MCF 10A (cell line): ENCODE data around the gene CDK16. TPM values are rescaled to one million over a fixed set of nuclear protein-coding genes. Genes with fewer than 3 reads are reported as not detected.

Experiments
- BruUV-seq: library from RNA; stranded (reverse); fragments of 400-500 nt; replicated peaks from 2 replicates; lab custom pipeline; 2021; lab: Mats Ljungman, UMichigan
- CTCF ChIA-PET: fragments of 300-600 bp; sonication (Branson Sonifier 250); formaldehyde crosslinking; extraction: SDS; loops from one replicate; lab custom pipeline; 2021; ENCODE audit warnings: antibody characterized with exemption, inconsistent platforms; lab: Yijun Ruan, JAX
- POLR2A ChIA-PET: fragments of 300-600, 350-650 bp; sonication (Branson Sonifier 250); formaldehyde crosslinking; extraction: SDS; loops from one replicate; lab custom pipeline; 2020; ENCODE audit warnings: antibody characterized with exemption, inconsistent platforms; lab: Yijun Ruan, JAX
- DNase-seq: peaks from one replicate; pipeline ENCODE4 v3.0.0-alpha.2; 2018; ENCODE audit not compliant: unreplicated experiment
- H3K27ac Mint-ChIP-seq: one replicate; pipeline ENCODE4 v1.8.0; 2022; ENCODE audit warnings: mild to moderate bottlenecking, low read depth, mixed read lengths; ENCODE audit not compliant: unreplicated experiment
- H3K27me3 Mint-ChIP-seq: one replicate; pipeline ENCODE4 v1.8.0; 2022; ENCODE audit warnings: mixed read lengths; ENCODE audit not compliant: insufficient read depth, unreplicated experiment
- H3K36me3 Mint-ChIP-seq: one replicate; pipeline ENCODE4 v1.8.0; 2022; ENCODE audit warnings: mild to moderate bottlenecking, moderate library complexity, mixed read lengths; ENCODE audit not compliant: insufficient read depth, unreplicated experiment
- H3K4me1 Mint-ChIP-seq: one replicate; pipeline ENCODE4 v1.8.0; 2022; ENCODE audit warnings: mixed read lengths; ENCODE audit not compliant: insufficient read depth, unreplicated experiment
- H3K4me3 Mint-ChIP-seq: one replicate; pipeline ENCODE4 v1.8.0; 2022; ENCODE audit warnings: mild to moderate bottlenecking, moderate library complexity, mixed read lengths; ENCODE audit not compliant: unreplicated experiment
- H3K9me3 Mint-ChIP-seq: one replicate; pipeline ENCODE4 v1.8.0; 2022; ENCODE audit warnings: mixed read lengths; ENCODE audit not compliant: unreplicated experiment
- intact Hi-C: fragments of 100-400 bp; cut with micrococcal nuclease; formaldehyde crosslinking; loops from 2 replicates; pipeline ENCODE4 v1.14.1; 2022
- total RNA-seq: library from RNA; stranded (reverse); gene quantifications from 2 replicates; pipeline ENCODE4 v1.2.3, GENCODE V29; 2022
- TF ChIP-seq, protein P1 (sequence below): fragments of 200-600 bp; IDR thresholded peaks from one replicate; pipeline ENCODE4 v1.8.0; 2022; ENCODE audit warnings: antibody characterized with exemption, mild to moderate bottlenecking; ENCODE audit not compliant: unreplicated experiment

Gene CDK16
- total RNA-seq, 1 experiment from 2014 or later: 138 TPM

- TF ChIP-seq, protein P1, sequence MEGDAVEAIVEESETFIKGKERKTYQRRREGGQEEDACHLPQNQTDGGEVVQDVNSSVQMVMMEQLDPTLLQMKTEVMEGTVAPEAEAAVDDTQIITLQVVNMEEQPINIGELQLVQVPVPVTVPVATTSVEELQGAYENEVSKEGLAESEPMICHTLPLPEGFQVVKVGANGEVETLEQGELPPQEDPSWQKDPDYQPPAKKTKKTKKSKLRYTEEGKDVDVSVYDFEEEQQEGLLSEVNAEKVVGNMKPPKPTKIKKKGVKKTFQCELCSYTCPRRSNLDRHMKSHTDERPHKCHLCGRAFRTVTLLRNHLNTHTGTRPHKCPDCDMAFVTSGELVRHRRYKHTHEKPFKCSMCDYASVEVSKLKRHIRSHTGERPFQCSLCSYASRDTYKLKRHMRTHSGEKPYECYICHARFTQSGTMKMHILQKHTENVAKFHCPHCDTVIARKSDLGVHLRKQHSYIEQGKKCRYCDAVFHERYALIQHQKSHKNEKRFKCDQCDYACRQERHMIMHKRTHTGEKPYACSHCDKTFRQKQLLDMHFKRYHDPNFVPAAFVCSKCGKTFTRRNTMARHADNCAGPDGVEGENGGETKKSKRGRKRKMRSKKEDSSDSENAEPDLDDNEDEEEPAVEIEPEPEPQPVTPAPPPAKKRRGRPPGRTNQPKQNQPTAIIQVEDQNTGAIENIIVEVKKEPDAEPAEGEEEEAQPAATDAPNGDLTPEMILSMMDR: no peak
- CTCF ChIA-PET: no interaction called here
- POLR2A ChIA-PET: no interaction called here
- intact Hi-C loops: no loop called here
- Mint-ChIP-seq H3K4me1 (peaks cover 19% of the 10 kb centered on the region), H3K4me3 (no peak overlapping the region), H3K27ac (no peak overlapping the region), H3K36me3 (peaks cover 48% of the 10 kb centered on the region), H3K27me3 (peaks cover 94% of the 10 kb centered on the region), H3K9me3 (no peaks in the 10 kb centered on the region)
- BruUV-seq: no TSS peak
- DNase-seq: no peak
These were observed 38.1 kb upstream of the CDK16 start for GRCh38 chrX:47180346-47180745.

DNA sequence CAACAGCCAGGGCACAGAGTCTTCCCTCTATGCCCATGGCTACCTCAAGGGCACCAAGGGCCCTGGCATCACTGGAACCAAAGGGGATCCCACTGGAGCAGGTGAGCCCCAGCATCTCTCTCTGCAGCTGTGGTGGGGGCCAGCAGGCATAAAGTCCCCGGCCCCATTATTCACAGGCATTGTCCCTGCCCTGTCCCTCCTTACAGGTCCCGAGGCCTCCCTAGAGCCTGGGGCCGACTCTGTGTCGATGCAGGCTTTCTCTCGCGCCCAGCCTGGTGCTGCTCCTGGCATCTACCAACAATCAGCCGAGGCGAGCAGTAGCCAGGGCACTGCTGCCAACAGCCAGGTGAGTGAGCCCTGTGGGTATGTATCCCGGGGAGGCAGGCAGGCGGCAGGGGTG is 37.2 kb upstream of the CDK16 start:
- intact Hi-C loops: no loop called here
- CTCF ChIA-PET: no interaction called here
- POLR2A ChIA-PET: interaction anchor here (1.5 kb wide), 1 partner anchor 9 kb away, joined by 4 read pairs; no protein-coding TSS in a partner anchor
- peaks cover 19% of the 10 kb centered on the region for H3K4me1 Mint-ChIP-seq
- no peaks in the 10 kb centered on the region for H3K9me3 Mint-ChIP-seq
- no TSS peak for BruUV-seq
- no peak for DNase-seq
- peaks cover 93% of the 10 kb centered on the region for H3K27me3 Mint-ChIP-seq
- H3K4me3 Mint-ChIP-seq: no peak overlapping the region
- no peak overlapping the region for H3K27ac Mint-ChIP-seq
- TF ChIP-seq, protein P1: no peak
- H3K36me3 Mint-ChIP-seq: peaks cover 52% of the 10 kb centered on the region

DNA sequence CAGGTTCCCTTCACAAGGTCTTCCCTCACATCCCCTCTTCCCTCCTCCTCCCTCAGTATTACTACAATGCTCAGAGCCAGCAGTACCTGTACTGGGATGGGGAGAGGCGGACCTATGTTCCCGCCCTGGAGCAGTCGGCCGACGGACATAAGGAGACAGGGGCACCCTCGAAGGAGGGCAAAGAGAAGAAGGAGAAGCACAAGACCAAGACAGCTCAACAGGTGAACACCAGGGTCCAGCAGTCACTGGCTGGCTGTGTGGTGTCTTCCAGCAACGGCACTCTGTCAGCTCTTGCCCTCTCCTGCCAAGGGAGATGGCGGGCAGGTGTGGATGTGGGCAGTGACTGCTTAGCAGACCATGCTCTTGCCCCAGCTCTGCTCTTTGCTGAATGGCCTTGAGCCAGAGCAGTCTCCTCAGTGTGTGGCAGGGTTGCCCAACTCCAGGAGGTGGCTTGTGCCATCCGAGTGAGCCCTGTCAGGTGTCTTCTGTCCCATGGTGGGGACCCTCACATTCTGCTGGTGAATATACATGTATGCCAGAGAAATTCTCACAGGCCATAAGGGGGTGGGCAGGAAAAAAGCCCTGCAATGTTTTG is 36.3 kb upstream of the CDK16 start:
- no TSS peak for BruUV-seq
- peaks cover 57% of the 10 kb centered on the region for H3K36me3 Mint-ChIP-seq

DNA sequence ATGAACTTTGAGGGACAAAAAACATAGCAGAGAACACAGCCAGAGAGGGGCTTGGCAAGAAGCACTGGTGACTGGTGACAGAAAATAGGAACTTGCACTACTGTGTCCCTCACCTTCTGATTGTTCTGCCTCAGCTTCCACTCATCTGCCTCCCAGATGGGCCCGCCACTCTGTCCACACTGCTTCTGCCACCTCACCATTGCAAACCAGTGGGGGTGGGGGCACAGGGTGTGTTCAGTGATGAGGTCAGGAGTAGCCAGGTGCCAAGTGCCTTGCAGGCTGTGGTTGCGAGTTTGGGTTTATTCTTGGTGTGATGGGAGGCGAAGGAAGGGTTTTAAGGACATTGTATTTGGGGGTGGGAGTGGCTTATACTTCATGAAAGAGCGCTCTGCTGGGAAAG is 34.0 kb upstream of the CDK16 start:
- no TSS peak for BruUV-seq
- TF ChIP-seq, protein P1: no peak
- ChIA-PET CTCF (no interaction called here), POLR2A (no interaction called here)
- H3K27ac Mint-ChIP-seq: no peak overlapping the region
- H3K36me3 Mint-ChIP-seq: peaks cover 40% of the 10 kb centered on the region
- H3K4me3 Mint-ChIP-seq: no peak overlapping the region
- H3K4me1 Mint-ChIP-seq: peaks cover 3% of the 10 kb centered on the region
- no peak for DNase-seq
- no peaks in the 10 kb centered on the region for H3K9me3 Mint-ChIP-seq
- peaks cover 74% of the 10 kb centered on the region for H3K27me3 Mint-ChIP-seq
- intact Hi-C loops: no loop called here

More for the DNA sequence above, 36.3 kb upstream of the CDK16 start:
- POLR2A ChIA-PET: interaction anchor here (1.5 kb wide), 1 partner anchor 8 kb away, joined by 4 read pairs; no protein-coding TSS in a partner anchor
- no peaks in the 10 kb centered on the region for H3K9me3 Mint-ChIP-seq
- H3K27me3 Mint-ChIP-seq: peaks cover 84% of the 10 kb centered on the region
- H3K27ac Mint-ChIP-seq: no peak overlapping the region
- TF ChIP-seq, protein P1: no peak
- CTCF ChIA-PET: interaction anchor here (0.7 kb wide), 1 partner anchor 11 kb away, joined by 4 read pairs; no protein-coding TSS in a partner anchor
- DNase-seq: no peak
- peaks cover 19% of the 10 kb centered on the region for H3K4me1 Mint-ChIP-seq
- intact Hi-C loops: no loop called here
- H3K4me3 Mint-ChIP-seq: no peak overlapping the region
